HEK293 (cell line): ENCODE measurements around the gene PKP2.

Source experiments
- CTCF ChIP-seq: fragments of 450-650 bp; formaldehyde crosslinking; IDR thresholded peaks from 2 replicates; pipeline ENCODE4 v1.5.1; 2016; ENCODE audit warnings: missing biosample characterization, missing genetic modification characterization
- RBAK ChIP-seq: fragments of 450-650 bp; formaldehyde crosslinking; IDR thresholded peaks from 2 replicates; pipeline ENCODE4 v1.5.1; 2016; ENCODE audit warnings: missing biosample characterization, missing genetic modification characterization
- ZFP37 ChIP-seq: fragments of 450-650 bp; formaldehyde crosslinking; IDR thresholded peaks from 2 replicates; pipeline ENCODE4 v1.5.1; 2016; ENCODE audit warnings: missing biosample characterization, missing genetic modification characterization
- ZNF138 ChIP-seq: fragments of 450-650 bp; formaldehyde crosslinking; IDR thresholded peaks from 2 replicates; pipeline ENCODE4 v1.5.1; 2016; ENCODE audit warnings: missing biosample characterization, missing genetic modification characterization, borderline replicate concordance
- ZNF423 ChIP-seq: fragments of 450-650 bp; formaldehyde crosslinking; IDR thresholded peaks from 2 replicates; pipeline ENCODE4 v1.5.1; 2016; ENCODE audit warnings: missing biosample characterization, missing genetic modification characterization
- ZNF777 ChIP-seq: fragments of 450-650 bp; formaldehyde crosslinking; IDR thresholded peaks from 2 replicates; pipeline ENCODE4 v1.5.1; 2017; ENCODE audit warnings: missing biosample characterization, missing genetic modification characterization, borderline replicate concordance
- ZSCAN30 ChIP-seq: fragments of 450-650 bp; IDR thresholded peaks from 2 replicates; pipeline ENCODE4 v1.5.1; 2018; ENCODE audit warnings: missing biosample characterization, mild to moderate bottlenecking, missing genetic modification characterization, moderate library complexity

- no peak for TF ChIP-seq CTCF (tag by site-specific recombination)
- TF ChIP-seq ZNF138 (tag by site-specific recombination), result no peak
- TF ChIP-seq ZNF777, result no peak
- no peak for TF ChIP-seq ZFP37
- no peak for TF ChIP-seq ZSCAN30
- no peak for TF ChIP-seq RBAK (tag by site-specific recombination)
- TF ChIP-seq ZNF423 (tag by site-specific recombination), result no peak
Observed at GRCh38 chr12:32922546-32923297, 26.1 kb upstream of the PKP2 start.
